Gastrocnemius medialis (tissue), 4 donors: ENCODE data around the gene TMEM119. TPM values are rescaled to one million over a fixed set of nuclear protein-coding genes. Genes with fewer than 3 reads are reported as not detected.
A peak's percentile ranks its signal among the peaks of the same experiment; 100 is the strongest.

ENCODE experiments used
- ATAC-seq, 2 donors: fragments of 150-250 bp; one replicate each; pipeline ENCODE4 v1.9.1; 2016
- DNase-seq, 2 donors: peaks; one replicate each; pipeline ENCODE4 v3.0.0-alpha.2; 2019
- H3K27ac ChIP-seq, 4 donors: fragments of 200-600 bp; sonication (generic); 1 replicate in 1 of 4; 2 replicates in 3 of 4; pipeline ENCODE4 v1.5.1; 2016 to 2018; ENCODE audit warnings: mild to moderate bottlenecking in 2 of 4, moderate library complexity in 1 of 4
- H3K27me3 ChIP-seq, 3 donors: fragments of 200-600 bp; sonication (generic) in 2 of 3; 1 replicate in 1 of 3; 2 replicates in 2 of 3; pipeline versions ENCODE4 v1.5.1 to v1.6.0; 2016 to 2019; ENCODE audit warnings: mild to moderate bottlenecking in 1 of 3, moderate library complexity in 1 of 3
- H3K36me3 ChIP-seq, 2 donors: fragments of 200-600 bp; sonication (generic) in 1 of 2; one replicate each; pipeline ENCODE4 v1.5.1; 2017 to 2018
- H3K4me1 ChIP-seq, 2 donors: fragments of 200-600 bp; sonication (generic) in 1 of 2; one replicate each; pipeline ENCODE4 v1.5.1; 2016 to 2017; ENCODE audit warnings: mild to moderate bottlenecking in 2 of 2
- H3K4me3 ChIP-seq, 4 donors: fragments of 200-600 bp; sonication (generic) in 3 of 4; 1 replicate in 1 of 4; 2 replicates in 3 of 4; pipeline ENCODE4 v1.5.1; 2016 to 2019; ENCODE audit warnings: mild to moderate bottlenecking in 2 of 4
- H3K9me3 ChIP-seq, 3 donors: fragments of 200-600 bp; sonication (generic) in 2 of 3; 1 replicate in 1 of 3; 2 replicates in 2 of 3; pipeline ENCODE4 v1.5.1; 2016 to 2019
- CTCF ChIP-seq, 5 experiments: fragments of 450-650 bp in 3 of 5; fragments of 200-600 bp in 2 of 5; sonication (generic) in 2 of 5; IDR thresholded peaks in 4 of 5; conservative IDR thresholded peaks in 1 of 5; 1 replicate in 4 of 5; 2 replicates in 1 of 5; pipeline ENCODE4 v1.5.1; 2016 to 2019; ENCODE audit warnings: antibody characterized with exemption in 5 of 5, mild to moderate bottlenecking in 3 of 5, moderate library complexity in 3 of 5
- POLR2A ChIP-seq, 2 donors: fragments of 450-650 bp; IDR thresholded peaks; one replicate each; pipeline ENCODE4 v1.6.1; 2017; ENCODE audit warnings: antibody characterized with exemption in 2 of 2, mild to moderate bottlenecking in 2 of 2, moderate library complexity in 2 of 2
- in situ Hi-C, 4 donors: fragments of 200-750 bp; cut with MboI; loops; one replicate each; pipeline versions ENCODE4 v1.15.0 to v1.8.0; 2017; ENCODE audit warnings: low sequenced_read_pairs in 4 of 4
- intact Hi-C: fragments of 100-400 bp; cut with DNase I; formaldehyde crosslinking; loops from one replicate; pipeline ENCODE4 v1.15.1; 2023; ENCODE audit warnings: low total_unique reads
- total RNA-seq, 4 donors: library from RNA; depleted of rRNA; stranded (reverse); fragments of >200 nt; gene quantifications; one replicate each; pipeline versions ENCODE4 v1.1.0 to v1.2.3, GENCODE V29; 2016

The TMEM119 gene
- total RNA-seq, 4 donors from 2014 or later, result 0.85 TPM; not detected in 3

DNA sequence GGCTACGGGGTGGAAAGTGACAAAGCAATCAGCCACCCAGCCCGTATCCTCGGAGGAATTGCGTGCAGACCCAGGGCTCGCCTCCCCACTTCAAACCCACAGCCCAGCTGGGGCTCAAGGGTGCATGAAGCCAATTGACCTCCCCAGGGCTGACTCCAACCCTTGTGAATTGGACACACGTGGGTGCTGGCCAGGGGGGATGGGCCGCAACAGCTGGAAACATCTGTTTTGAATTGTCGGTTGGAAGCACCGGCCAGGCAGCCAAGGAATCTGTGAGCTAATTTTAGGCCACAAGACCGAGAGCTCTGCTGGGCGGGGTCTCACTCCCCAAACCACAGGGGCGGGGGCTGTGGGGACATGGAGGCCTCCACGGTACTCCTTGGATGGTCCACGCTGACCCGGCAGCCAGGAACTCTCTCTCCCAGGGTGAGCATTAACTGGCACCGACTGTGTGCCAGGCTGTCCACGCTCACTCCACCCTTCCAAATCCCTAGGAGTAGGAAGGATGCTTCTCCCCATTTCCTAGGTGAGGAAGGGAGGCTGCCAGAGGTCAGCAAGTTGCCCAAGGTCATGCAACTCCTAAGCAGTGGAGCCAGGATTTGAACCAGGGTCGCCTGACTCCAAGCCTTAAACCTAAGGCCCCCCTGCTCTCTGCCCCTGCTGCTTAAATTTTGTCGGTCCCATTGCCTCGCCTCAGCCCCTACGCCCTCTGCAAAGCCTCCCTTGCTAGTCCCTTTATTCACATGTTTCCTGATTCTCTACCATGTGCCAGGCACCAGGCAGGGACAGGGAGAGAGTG, 11.9 kb upstream of the TMEM119 start:
- TF ChIP-seq CTCF (IDR thresholded peaks at IDR 0.05 in 4 of 5, conservative IDR thresholded peaks at IDR 0.05 in 1 of 5), result no peak
- TF ChIP-seq POLR2A (IDR thresholded peaks at IDR 0.05), result no peak
- H3K27ac ChIP-seq, result no peak overlapping the region
- ATAC-seq (peak; percentile 18 to 49), DNase-seq (peak; percentile 26 to 45)
- no peaks in the 10 kb centered on the region for H3K36me3 ChIP-seq
- no peaks in the 10 kb centered on the region for H3K9me3 ChIP-seq
- in situ Hi-C loops (no loop called here), intact Hi-C loops (no loop called here)
- H3K4me1 ChIP-seq, result no peaks in the 10 kb centered on the region
- no peak overlapping the region for H3K4me3 ChIP-seq
- H3K27me3 ChIP-seq, result no peaks in the 10 kb centered on the region

GRCh38 chr12:108608616-108609015, 10.7 kb upstream of the TMEM119 start:
- intact Hi-C loops (no loop called here), in situ Hi-C loops (no loop called here)
- ATAC-seq, result no peak
- Histone ChIP-seq H3K4me3 (no peak overlapping the region), H3K9me3 (no peaks in the 10 kb centered on the region), H3K27ac (no peak overlapping the region), H3K27me3 (no peaks in the 10 kb centered on the region), H3K36me3 (no peaks in the 10 kb centered on the region), H3K4me1 (no peaks in the 10 kb centered on the region)
- DNase-seq, result no peak
- TF ChIP-seq CTCF (IDR thresholded peaks at IDR 0.05 in 4 of 5, conservative IDR thresholded peaks at IDR 0.05 in 1 of 5) (no peak), POLR2A (IDR thresholded peaks at IDR 0.05) (no peak)

DNA sequence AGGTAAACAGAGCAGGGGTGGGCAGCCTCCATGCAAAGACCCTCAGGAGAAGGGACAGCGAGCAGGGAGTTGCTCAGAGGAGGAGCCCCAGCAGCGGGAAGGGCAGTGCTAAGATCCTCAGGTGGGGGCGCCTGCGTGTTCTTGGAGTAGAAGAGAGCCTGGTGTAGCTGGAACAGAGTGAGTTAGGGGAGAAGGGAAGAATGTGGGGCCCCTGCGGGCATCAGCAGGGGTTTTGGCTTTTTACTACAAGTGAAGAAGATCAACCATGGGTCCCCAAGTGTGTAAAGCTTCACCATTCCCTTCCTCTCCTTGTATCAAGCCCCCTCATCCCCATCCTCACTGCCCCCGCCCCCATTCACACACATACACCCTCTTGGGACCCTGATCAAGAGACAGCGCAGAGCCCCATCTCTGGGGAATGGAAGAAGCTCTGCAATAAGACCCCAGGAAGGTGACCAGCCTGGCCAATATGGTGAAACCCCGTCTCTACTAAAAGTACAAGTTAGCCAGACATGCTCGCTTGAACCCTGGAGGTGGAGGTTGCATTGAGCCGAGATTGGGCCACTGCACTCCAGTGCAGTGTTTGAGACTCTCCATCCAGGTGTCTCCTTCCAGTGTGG, 10.2 kb upstream of the TMEM119 start:
- Histone ChIP-seq H3K27ac (no peak overlapping the region), H3K9me3 (no peaks in the 10 kb centered on the region), H3K36me3 (no peaks in the 10 kb centered on the region), H3K4me3 (no peak overlapping the region), H3K27me3 (no peaks in the 10 kb centered on the region), H3K4me1 (no peaks in the 10 kb centered on the region)
- ATAC-seq, result no peak
- in situ Hi-C loops (no loop called here), intact Hi-C loops (no loop called here)
- DNase-seq, result no peak
- no peak for TF ChIP-seq POLR2A (IDR thresholded peaks at IDR 0.05)
- no peak for TF ChIP-seq CTCF (IDR thresholded peaks at IDR 0.05 in 4 of 5, conservative IDR thresholded peaks at IDR 0.05 in 1 of 5)

DNA sequence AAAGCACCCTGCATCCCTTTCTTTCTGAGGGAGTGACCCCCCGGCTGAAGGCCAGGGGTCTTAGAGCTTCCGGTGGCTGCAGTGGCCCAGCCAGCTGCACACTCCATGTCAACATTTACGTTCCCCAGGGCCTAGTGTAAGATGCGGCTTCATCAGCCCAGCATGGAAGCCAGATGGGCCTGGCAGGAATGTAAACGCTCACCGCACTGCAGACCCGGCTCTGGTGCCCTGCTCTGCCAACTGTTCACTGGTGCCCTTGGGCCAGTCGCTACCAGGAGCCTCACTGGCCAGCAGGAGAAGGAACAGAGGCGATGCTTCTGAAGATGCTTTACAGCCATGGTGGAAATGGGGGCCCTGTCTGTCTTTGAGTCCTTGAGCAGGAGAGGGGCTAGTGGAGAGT, 8.6 kb upstream of the TMEM119 start:
- H3K4me1 ChIP-seq, result no peaks in the 10 kb centered on the region
- H3K36me3 ChIP-seq, result no peaks in the 10 kb centered on the region
- TF ChIP-seq CTCF (IDR thresholded peaks at IDR 0.05 in 4 of 5, conservative IDR thresholded peaks at IDR 0.05 in 1 of 5) (no peak), POLR2A (IDR thresholded peaks at IDR 0.05) (no peak)
- no peak overlapping the region for H3K4me3 ChIP-seq
- no peak for ATAC-seq
- no peaks in the 10 kb centered on the region for H3K27me3 ChIP-seq
- no peak for DNase-seq
- no peaks in the 10 kb centered on the region for H3K9me3 ChIP-seq
- no peak overlapping the region for H3K27ac ChIP-seq
- in situ Hi-C loops, result no loop called here
- intact Hi-C loops, result no loop called here
